ENCODE data around the gene ZBTB17.
"Not testable (repeated sequence)": the region's sequence is repeated elsewhere in the genome, so short reads cannot be mapped to it uniquely, and the experiment has no call there.

ZBTB17 gene

GRCh38 chr1:15989776-15990175 is 13.9 kb upstream of the ZBTB17 start:
- Histone ChIP-seq H3K27ac (ENCODE audit: low read depth, low read length) (no peak overlapping the region), H3K9me3 (ENCODE audit: control insufficient read depth in 5 of 5, low read length in 5 of 5) (no peaks in the 10 kb centered on the region), H3K9ac (ENCODE audit: low read length in 5 of 5) (no peak overlapping the region), H3K36me3 (ENCODE audit: control insufficient read depth in 5 of 5, insufficient read depth in 5 of 5, low read length in 5 of 5) (no peaks in the 10 kb centered on the region), H3K27me3 (ENCODE audit: control insufficient read depth in 5 of 5, insufficient read depth in 4 of 5, low read length in 5 of 5) (no peaks in the 10 kb centered on the region), H3K4me1 (ENCODE audit: control insufficient read depth in 5 of 5, insufficient read depth in 5 of 5, low read length in 5 of 5) (no peaks in the 10 kb centered on the region), H3K4me3 (ENCODE audit: low read depth in 1 of 5, low read length in 5 of 5) (no peak overlapping the region)

- no peaks in the 10 kb centered on the region for H3K36me3 ChIP-seq (ENCODE audit: control insufficient read depth in 5 of 5, insufficient read depth in 5 of 5, low read length in 5 of 5)
These were observed 13.2 kb upstream of the ZBTB17 start for GRCh38 chr1:15988856-15989736.

GRCh38 chr1:15985611-15986297 is 9.9 kb upstream of the ZBTB17 start:
- no peaks in the 10 kb centered on the region for H3K9me3 ChIP-seq (ENCODE audit: control insufficient read depth in 5 of 5, low read length in 5 of 5)
- peaks cover 0 to 6% (median 0%) of the 10 kb centered on the region in 5 donors for H3K4me1 ChIP-seq (ENCODE audit: control insufficient read depth in 5 of 5, insufficient read depth in 5 of 5, low read length in 5 of 5)
- H3K9ac ChIP-seq (ENCODE audit: low read length in 5 of 5): no peak overlapping the region
- no peak overlapping the region for H3K4me3 ChIP-seq (ENCODE audit: low read depth in 1 of 5, low read length in 5 of 5)
- no peaks in the 10 kb centered on the region for H3K36me3 ChIP-seq (ENCODE audit: control insufficient read depth in 5 of 5, insufficient read depth in 5 of 5, low read length in 5 of 5)
- H3K27ac ChIP-seq (ENCODE audit: low read depth, low read length): no peak overlapping the region
- H3K27me3 ChIP-seq (ENCODE audit: control insufficient read depth in 5 of 5, insufficient read depth in 4 of 5, low read length in 5 of 5): no peaks in the 10 kb centered on the region

More at GRCh38 chr1:15988856-15989736, 13.2 kb upstream of the ZBTB17 start:
- Histone ChIP-seq H3K9ac (ENCODE audit: low read length in 5 of 5) (no peak overlapping the region), H3K27me3 (ENCODE audit: control insufficient read depth in 5 of 5, insufficient read depth in 4 of 5, low read length in 5 of 5) (no peaks in the 10 kb centered on the region), H3K27ac (ENCODE audit: low read depth, low read length) (no peak overlapping the region), H3K9me3 (ENCODE audit: control insufficient read depth in 5 of 5, low read length in 5 of 5) (no peaks in the 10 kb centered on the region), H3K4me1 (ENCODE audit: control insufficient read depth in 5 of 5, insufficient read depth in 5 of 5, low read length in 5 of 5) (no peaks in the 10 kb centered on the region), H3K4me3 (ENCODE audit: low read depth in 1 of 5, low read length in 5 of 5) (no peak overlapping the region)

- Histone ChIP-seq H3K4me3 (ENCODE audit: low read depth in 1 of 5, low read length in 5 of 5) (no peak overlapping the region), H3K27me3 (ENCODE audit: control insufficient read depth in 5 of 5, insufficient read depth in 4 of 5, low read length in 5 of 5) (no peaks in the 10 kb centered on the region), H3K27ac (ENCODE audit: low read depth, low read length) (no peak overlapping the region), H3K9me3 (ENCODE audit: control insufficient read depth in 5 of 5, low read length in 5 of 5) (no peaks in the 10 kb centered on the region), H3K36me3 (ENCODE audit: control insufficient read depth in 5 of 5, insufficient read depth in 5 of 5, low read length in 5 of 5) (no peaks in the 10 kb centered on the region), H3K9ac (ENCODE audit: low read length in 5 of 5) (no peak overlapping the region), H3K4me1 (ENCODE audit: control insufficient read depth in 5 of 5, insufficient read depth in 5 of 5, low read length in 5 of 5) (peaks cover 0 to 6% (median 0%) of the 10 kb centered on the region in 5 donors)
These were observed 7.4 kb upstream of the ZBTB17 start for GRCh38 chr1:15983275-15983674.

GRCh38 chr1:15981679-15982078 is 5.8 kb upstream of the ZBTB17 start:
- H3K27ac ChIP-seq (ENCODE audit: low read depth, low read length): no peak overlapping the region
- no peak overlapping the region for H3K9ac ChIP-seq (ENCODE audit: low read length in 5 of 5)
- H3K4me3 ChIP-seq (ENCODE audit: low read depth in 1 of 5, low read length in 5 of 5): no peak overlapping the region
- no peaks in the 10 kb centered on the region for H3K36me3 ChIP-seq (ENCODE audit: control insufficient read depth in 5 of 5, insufficient read depth in 5 of 5, low read length in 5 of 5)
- peaks cover 0 to 6% (median 0%) of the 10 kb centered on the region in 5 donors for H3K4me1 ChIP-seq (ENCODE audit: control insufficient read depth in 5 of 5, insufficient read depth in 5 of 5, low read length in 5 of 5)
- H3K9me3 ChIP-seq (ENCODE audit: control insufficient read depth in 5 of 5, low read length in 5 of 5): no peaks in the 10 kb centered on the region
- no peaks in the 10 kb centered on the region for H3K27me3 ChIP-seq (ENCODE audit: control insufficient read depth in 5 of 5, insufficient read depth in 4 of 5, low read length in 5 of 5)

- H3K27ac ChIP-seq (ENCODE audit: low read depth, low read length); H3K9ac ChIP-seq (ENCODE audit: low read length in 5 of 5); H3K36me3 ChIP-seq (ENCODE audit: control insufficient read depth in 5 of 5, insufficient read depth in 5 of 5, low read length in 5 of 5); H3K27me3 ChIP-seq (ENCODE audit: control insufficient read depth in 5 of 5, insufficient read depth in 4 of 5, low read length in 5 of 5); H3K9me3 ChIP-seq (ENCODE audit: control insufficient read depth in 5 of 5, low read length in 5 of 5); H3K4me3 ChIP-seq (ENCODE audit: low read depth in 1 of 5, low read length in 5 of 5): not testable (repeated sequence)
- H3K4me1 ChIP-seq (ENCODE audit: control insufficient read depth in 5 of 5, insufficient read depth in 5 of 5, low read length in 5 of 5): peaks cover 0 to 18% (median 13%) of the 10 kb centered on the region in 5 donors
These were observed 2.0 kb upstream of the ZBTB17 start for GRCh38 chr1:15977947-15978346.

- Histone ChIP-seq H3K9me3 (ENCODE audit: control insufficient read depth in 5 of 5, low read length in 5 of 5) (peaks cover 0 to 4% (median 0%) of the 10 kb centered on the region in 5 donors), H3K4me1 (ENCODE audit: control insufficient read depth in 5 of 5, insufficient read depth in 5 of 5, low read length in 5 of 5) (peaks cover 0 to 16% (median 13%) of the 10 kb centered on the region in 5 donors), H3K27ac (ENCODE audit: low read depth, low read length) (peak overlapping the region; percentile 67), H3K9ac (ENCODE audit: low read length in 5 of 5) (peak overlapping the region; percentile 56 to 89 (median 84)), H3K27me3 (ENCODE audit: control insufficient read depth in 5 of 5, insufficient read depth in 4 of 5, low read length in 5 of 5) (no peaks in the 10 kb centered on the region), H3K4me3 (ENCODE audit: low read depth in 1 of 5, low read length in 5 of 5) (peak overlapping the region; percentile 80 to 86 (median 84)), H3K36me3 (ENCODE audit: control insufficient read depth in 5 of 5, insufficient read depth in 5 of 5, low read length in 5 of 5) (peaks cover 0 to 17% (median 12%) of the 10 kb centered on the region in 5 donors)
These were observed 520 bp downstream of the ZBTB17 start for GRCh38 chr1:15975358-15975804.

- H3K27ac ChIP-seq (ENCODE audit: low read depth, low read length): peak overlapping the region; percentile 67
- H3K36me3 ChIP-seq (ENCODE audit: control insufficient read depth in 5 of 5, insufficient read depth in 5 of 5, low read length in 5 of 5): peaks cover 0 to 18% (median 13%) of the 10 kb centered on the region in 5 donors
- no peaks in the 10 kb centered on the region for H3K27me3 ChIP-seq (ENCODE audit: control insufficient read depth in 5 of 5, insufficient read depth in 4 of 5, low read length in 5 of 5)
- peaks cover 0 to 4% (median 0%) of the 10 kb centered on the region in 5 donors for H3K9me3 ChIP-seq (ENCODE audit: control insufficient read depth in 5 of 5, low read length in 5 of 5)
- peaks cover 0 to 16% (median 13%) of the 10 kb centered on the region in 5 donors for H3K4me1 ChIP-seq (ENCODE audit: control insufficient read depth in 5 of 5, insufficient read depth in 5 of 5, low read length in 5 of 5)
- H3K9ac ChIP-seq (ENCODE audit: low read length in 5 of 5): peak overlapping the region; percentile 56 to 89 (median 83)
- peak overlapping the region; percentile 80 to 86 (median 84) for H3K4me3 ChIP-seq (ENCODE audit: low read depth in 1 of 5, low read length in 5 of 5)
These were observed 1.0 kb downstream of the ZBTB17 start for GRCh38 chr1:15974855-15975254.

GRCh38 chr1:15973772-15974171 is 2.1 kb downstream of the ZBTB17 start:
- Histone ChIP-seq H3K9ac (ENCODE audit: low read length in 5 of 5) (no peak overlapping the region), H3K4me1 (ENCODE audit: control insufficient read depth in 5 of 5, insufficient read depth in 5 of 5, low read length in 5 of 5) (peaks cover 0 to 16% (median 13%) of the 10 kb centered on the region in 5 donors), H3K27ac (ENCODE audit: low read depth, low read length) (no peak overlapping the region), H3K27me3 (ENCODE audit: control insufficient read depth in 5 of 5, insufficient read depth in 4 of 5, low read length in 5 of 5) (no peaks in the 10 kb centered on the region), H3K9me3 (ENCODE audit: control insufficient read depth in 5 of 5, low read length in 5 of 5) (peaks cover 0 to 4% (median 0%) of the 10 kb centered on the region in 5 donors), H3K4me3 (ENCODE audit: low read depth in 1 of 5, low read length in 5 of 5) (no peak overlapping the region), H3K36me3 (ENCODE audit: control insufficient read depth in 5 of 5, insufficient read depth in 5 of 5, low read length in 5 of 5) (peaks cover 0 to 27% (median 20%) of the 10 kb centered on the region in 5 donors)

- Histone ChIP-seq H3K9me3 (ENCODE audit: control insufficient read depth in 5 of 5, low read length in 5 of 5) (peaks cover 0 to 4% (median 0%) of the 10 kb centered on the region in 5 donors), H3K27me3 (ENCODE audit: control insufficient read depth in 5 of 5, insufficient read depth in 4 of 5, low read length in 5 of 5) (no peaks in the 10 kb centered on the region), H3K4me3 (ENCODE audit: low read depth in 1 of 5, low read length in 5 of 5) (no peak overlapping the region), H3K27ac (ENCODE audit: low read depth, low read length) (no peak overlapping the region), H3K9ac (ENCODE audit: low read length in 5 of 5) (no peak overlapping the region), H3K4me1 (ENCODE audit: control insufficient read depth in 5 of 5, insufficient read depth in 5 of 5, low read length in 5 of 5) (peaks cover 0 to 20% (median 13%) of the 10 kb centered on the region in 5 donors), H3K36me3 (ENCODE audit: control insufficient read depth in 5 of 5, insufficient read depth in 5 of 5, low read length in 5 of 5) (peaks cover 0 to 30% (median 23%) of the 10 kb centered on the region in 5 donors)
These were observed 3.5 kb downstream of the ZBTB17 start for GRCh38 chr1:15972409-15972808.
